Uterus (tissue), 2 donors: ENCODE measurements around the gene JPT2.

ENCODE experiments used
- CTCF ChIP-seq, 4 experiments: fragments of 200-600 bp in 2 of 4; fragments of 450-650 bp in 2 of 4; sonication (generic) in 2 of 4; IDR thresholded peaks; one replicate each; pipeline ENCODE4 v1.5.1; 2016 to 2019; ENCODE audit warnings: antibody characterized with exemption in 4 of 4, mild to moderate bottlenecking in 2 of 4, moderate library complexity in 1 of 4
- POLR2A ChIP-seq, 2 donors: fragments of 450-650 bp; IDR thresholded peaks; one replicate each; pipeline ENCODE4 v1.6.1; 2016; ENCODE audit warnings: antibody characterized with exemption in 2 of 2, mild to moderate bottlenecking in 1 of 2, moderate library complexity in 1 of 2

GRCh38 chr16:1712791-1713261 is 34.7 kb downstream of the JPT2 start:
- TF ChIP-seq CTCF (IDR thresholded peaks at IDR 0.05) (no peak), POLR2A (IDR thresholded peaks at IDR 0.05) (no peak)
